HuH-7 (cell line): ENCODE data around the gene CALHM2.
A peak's percentile ranks its signal among the peaks of the same experiment; 100 is the strongest.
"Not testable (repeated sequence)": the region's sequence is repeated elsewhere in the genome, so short reads cannot be mapped to it uniquely, and the experiment has no call there.

ENCODE experiments used
- DNase-seq: peaks from one replicate; pipeline ENCODE4 v3.0.0; 2011; ENCODE audit warnings: low spot score

CALHM2 gene

GRCh38 chr10:103451831-103452505 is at the start of gene CALHM2:
Gene CALHM2, minus strand, starts transcription at chr10:103452370. Its CDS starts 2,429 bp downstream, at chr10:103449941.
- DNase-seq = no peak

GRCh38 chr10:103501186-103501585 is 49.0 kb upstream of the CALHM2 start:
- DNase-seq = no peak

- DNase-seq = no peak
Observed at GRCh38 chr10:103500481-103500880, 48.3 kb upstream of the CALHM2 start.

GRCh38 chr10:103499881-103500280 is 47.7 kb upstream of the CALHM2 start:
- DNase-seq = no peak

- no peak for DNase-seq
Observed at GRCh38 chr10:103498936-103499638, 46.9 kb upstream of the CALHM2 start.

- DNase-seq = no peak
Observed at GRCh38 chr10:103497161-103497915, 45.2 kb upstream of the CALHM2 start.

GRCh38 chr10:103495321-103495720 is 43.2 kb upstream of the CALHM2 start:
- DNase-seq = no peak

GRCh38 chr10:103493916-103494877 is 42.0 kb upstream of the CALHM2 start:
- no peak for DNase-seq

GRCh38 chr10:103493362-103493915 is 41.3 kb upstream of the CALHM2 start, which contains the start of gene NEURL1:
Gene NEURL1, plus strand, starts transcription at chr10:103493705. Its CDS starts 683 bp downstream, at chr10:103494388.
- DNase-seq = no peak

- DNase-seq = no peak
Observed at GRCh38 chr10:103492655-103493261, 40.6 kb upstream of the CALHM2 start.

GRCh38 chr10:103491729-103492364 is 39.7 kb upstream of the CALHM2 start:
- no peak for DNase-seq

- DNase-seq = no peak
Observed at GRCh38 chr10:103490986-103491314, 38.8 kb upstream of the CALHM2 start.

- no peak for DNase-seq
Observed at GRCh38 chr10:103487410-103487708, 35.2 kb upstream of the CALHM2 start.

- DNase-seq = not testable (repeated sequence)
Observed at GRCh38 chr10:103486635-103487409, 34.7 kb upstream of the CALHM2 start.

GRCh38 chr10:103481974-103482531 is 29.9 kb upstream of the CALHM2 start:
- DNase-seq = peak; percentile 90

GRCh38 chr10:103480521-103480920 is 28.4 kb upstream of the CALHM2 start:
- DNase-seq = no peak

GRCh38 chr10:103479135-103479534 is 27.0 kb upstream of the CALHM2 start, which contains the start of gene CALHM3:
Gene CALHM3, minus strand, starts transcription at chr10:103479240. Its CDS starts 208 bp downstream, at chr10:103479032.
- no peak for DNase-seq

- no peak for DNase-seq
Observed at GRCh38 chr10:103478671-103479070, 26.5 kb upstream of the CALHM2 start.

- peak; percentile 84 for DNase-seq
Observed at GRCh38 chr10:103476046-103476768, 24.0 kb upstream of the CALHM2 start.
